ENCODE data around the gene ATG16L2. TPM values are rescaled to one million over a fixed set of nuclear protein-coding genes. Genes with fewer than 3 reads are reported as not detected.
A peak's percentile ranks its signal among the peaks of the same experiment; 100 is the strongest.

Gene ATG16L2
- polyA plus RNA-seq, 1 donor (not counting 4 experiments of a cell fraction or from before 2014, with no cell fraction given): 9.9 TPM

GRCh38 chr11:72821221-72821919, 7.2 kb downstream of the ATG16L2 start:
- Histone ChIP-seq H3K9me3 (ENCODE audit: control insufficient read depth, low read depth, low read length) (no peaks in the 10 kb centered on the region), H3K4me2 (ENCODE audit: control insufficient read depth, extremely low read depth, insufficient read depth, low read depth, low read length) (peak overlapping the region; percentile 84), H2AFZ (ENCODE audit: control insufficient read depth, low read length) (peak overlapping the region; percentile 64), H3K4me1 (ENCODE audit: control insufficient read depth, extremely low read depth, insufficient read depth, low read length) (peaks cover 20% of the 10 kb centered on the region), H3K9ac (ENCODE audit: control insufficient read depth, extremely low read depth, insufficient read depth, low read length) (peak overlapping the region; percentile 64), H3K79me2 (ENCODE audit: control insufficient read depth, insufficient read depth, low read length) (no peaks in the 10 kb centered on the region), H3K27ac (ENCODE audit: control insufficient read depth, insufficient read depth, low read length) (peak overlapping the region; percentile 68), H3K9me1 (ENCODE audit: control insufficient read depth, extremely low read depth, insufficient read depth, low read length) (no peaks in the 10 kb centered on the region), H3K4me3 (ENCODE audit: control insufficient read depth in 2 of 3, extremely low read depth in 1 of 3, insufficient read depth in 2 of 3, low read depth in 1 of 3, low read length in 3 of 3) (peak overlapping the region in 2 of 3 experiments; percentile 24 to 51), H3K36me3 (ENCODE audit: control insufficient read depth in 2 of 2, extremely low read depth in 1 of 2, insufficient read depth in 2 of 2, low read length in 2 of 2) (peaks cover 2 to 4% of the 10 kb centered on the region in 2 experiments), H3K27me3 (ENCODE audit: control insufficient read depth, extremely low read depth, insufficient read depth, low read length) (no peaks in the 10 kb centered on the region), H4K20me1 (ENCODE audit: control insufficient read depth, extremely low read depth, insufficient read depth, low read length) (no peaks in the 10 kb centered on the region)
- DNase-seq (ENCODE audit: low read depth, low spot score) (no peak), FAIRE-seq (no peak)
- TF ChIP-seq EZH2 (IDR thresholded peaks at IDR 0.05; ENCODE audit: low read length) (no peak), CTCF (optimal IDR thresholded peaks at IDR 0.05 in 1 of 3, IDR thresholded peaks at IDR 0.05 in 1 of 3, conservative IDR thresholded peaks at IDR 0.05 in 1 of 3; ENCODE audit: extremely low read depth in 1 of 3, insufficient read depth in 2 of 3, low read length in 3 of 3) (no peak)
- dilution Hi-C loops (cut with MboI; ENCODE audit: extremely low pct_ligation_motif_present, low sequenced_read_pairs): no loop called here

GRCh38 chr11:72821920-72822799, 7.9 kb downstream of the ATG16L2 start:
- FAIRE-seq: no peak
- no peak for TF ChIP-seq CTCF (optimal IDR thresholded peaks at IDR 0.05 in 1 of 3, IDR thresholded peaks at IDR 0.05 in 1 of 3, conservative IDR thresholded peaks at IDR 0.05 in 1 of 3; ENCODE audit: extremely low read depth in 1 of 3, insufficient read depth in 2 of 3, low read length in 3 of 3)
- TF ChIP-seq EZH2 (IDR thresholded peaks at IDR 0.05; ENCODE audit: low read length): no peak
- Histone ChIP-seq H3K79me2 (ENCODE audit: control insufficient read depth, insufficient read depth, low read length) (no peaks in the 10 kb centered on the region), H3K4me2 (ENCODE audit: control insufficient read depth, extremely low read depth, insufficient read depth, low read depth, low read length) (peak overlapping the region; percentile 84), H3K9me1 (ENCODE audit: control insufficient read depth, extremely low read depth, insufficient read depth, low read length) (no peaks in the 10 kb centered on the region), H2AFZ (ENCODE audit: control insufficient read depth, low read length) (peak overlapping the region; percentile 62), H3K4me1 (ENCODE audit: control insufficient read depth, extremely low read depth, insufficient read depth, low read length) (peaks cover 20% of the 10 kb centered on the region), H3K4me3 (ENCODE audit: control insufficient read depth in 2 of 3, extremely low read depth in 1 of 3, insufficient read depth in 2 of 3, low read depth in 1 of 3, low read length in 3 of 3) (peak overlapping the region in 2 of 3 experiments; percentile 24 to 51), H4K20me1 (ENCODE audit: control insufficient read depth, extremely low read depth, insufficient read depth, low read length) (no peaks in the 10 kb centered on the region), H3K9ac (ENCODE audit: control insufficient read depth, extremely low read depth, insufficient read depth, low read length) (peak overlapping the region; percentile 47), H3K36me3 (ENCODE audit: control insufficient read depth in 2 of 2, extremely low read depth in 1 of 2, insufficient read depth in 2 of 2, low read length in 2 of 2) (peaks cover 2 to 6% of the 10 kb centered on the region in 2 experiments), H3K27me3 (ENCODE audit: control insufficient read depth, extremely low read depth, insufficient read depth, low read length) (no peaks in the 10 kb centered on the region), H3K9me3 (ENCODE audit: control insufficient read depth, low read depth, low read length) (no peaks in the 10 kb centered on the region), H3K27ac (ENCODE audit: control insufficient read depth, insufficient read depth, low read length) (peak overlapping the region; percentile 20)
- no peak for DNase-seq (ENCODE audit: low read depth, low spot score)
- dilution Hi-C loops (cut with MboI; ENCODE audit: extremely low pct_ligation_motif_present, low sequenced_read_pairs): no loop called here

All from keratinocyte (primary cell).